ENCODE results near the gene ZNF444. TPM values are rescaled to one million over a fixed set of nuclear protein-coding genes. Genes with fewer than 3 reads are reported as not detected.

ZNF444 gene
- total and polyA plus RNA-seq, 4 donors = 10.3 to 48.3 (median 24.6) TPM

GRCh38 chr19:56110515-56111448 is 30.3 kb upstream of the ZNF444 start:
- Histone ChIP-seq H3K27me3 (ENCODE audit: control insufficient read depth in 1 of 2, insufficient read depth in 2 of 2, low read length in 1 of 2) (no peaks in the 10 kb centered on the region), H3K4me1 (ENCODE audit: control insufficient read depth in 1 of 2, insufficient read depth in 2 of 2, low read length in 2 of 2) (no peaks in the 10 kb centered on the region), H3K27ac (ENCODE audit: low read depth in 1 of 2, low read length in 2 of 2) (no peak overlapping the region), H3K36me3 (ENCODE audit: control insufficient read depth in 1 of 2, insufficient read depth in 2 of 2, low read length in 1 of 2) (no peaks in the 10 kb centered on the region), H3K9me3 (ENCODE audit: control insufficient read depth, low read length) (no peaks in the 10 kb centered on the region), H3K4me3 (ENCODE audit: low read length in 2 of 2) (no peak overlapping the region)
- DNase-seq (no peak), ATAC-seq (ENCODE audit: low FRiP score) (no peak)
- intact Hi-C loops (cut with DNase I) = no loop called here
- WGBS, 2 donors = 69 to 70% methylated on average over 12 of the region's 12 CpGs

DNA sequence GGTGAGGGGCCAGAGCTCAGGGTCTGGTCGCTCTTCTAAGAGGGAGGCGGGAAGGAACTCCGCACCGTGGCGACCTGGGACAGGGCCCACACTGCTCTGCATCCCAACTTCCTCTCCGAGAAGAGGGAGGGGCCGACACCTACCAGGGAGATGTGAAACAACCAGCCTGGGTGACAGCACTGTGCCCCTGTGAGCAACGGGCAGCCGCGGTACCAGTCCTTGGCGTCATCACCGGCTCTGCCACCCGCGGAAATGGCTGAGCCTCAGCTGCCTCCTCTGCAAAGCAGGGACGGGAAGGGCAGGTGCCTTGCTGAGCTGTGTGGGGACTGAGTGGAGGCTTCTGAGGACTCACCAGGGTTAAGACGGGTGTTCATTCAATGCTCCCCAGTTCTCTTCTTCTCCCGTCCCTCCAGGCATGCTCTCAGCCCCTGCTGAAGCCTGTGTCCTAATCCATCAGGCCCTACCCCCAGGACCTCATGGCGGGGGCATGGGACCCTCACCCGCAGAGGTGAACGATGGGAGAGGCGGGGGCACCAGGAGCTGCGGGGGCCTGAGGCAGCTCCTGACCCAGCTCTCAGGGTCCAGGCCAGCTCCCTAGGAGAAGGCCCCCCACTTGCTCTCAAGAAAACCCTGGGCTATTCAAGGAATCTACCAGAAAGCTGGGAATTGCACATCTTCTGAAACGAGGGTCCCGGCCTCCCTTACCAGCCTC is 29.3 kb upstream of the ZNF444 start:
- DNase-seq = peak in 1 of 2 donors; percentile 65
- no peaks in the 10 kb centered on the region for H3K36me3 ChIP-seq (ENCODE audit: control insufficient read depth in 1 of 2, insufficient read depth in 2 of 2, low read length in 1 of 2)
- H3K4me3 ChIP-seq (ENCODE audit: low read length in 2 of 2) = no peak overlapping the region
- no peak overlapping the region for H3K27ac ChIP-seq (ENCODE audit: low read depth in 1 of 2, low read length in 2 of 2)
- no peaks in the 10 kb centered on the region for H3K4me1 ChIP-seq (ENCODE audit: control insufficient read depth in 1 of 2, insufficient read depth in 2 of 2, low read length in 2 of 2)
- H3K9me3 ChIP-seq (ENCODE audit: control insufficient read depth, low read length) = no peaks in the 10 kb centered on the region
- intact Hi-C loops (cut with DNase I) = no loop called here
- 73 to 74% methylated on average over 23 to 24 of the region's 24 CpGs for WGBS, 2 donors
- no peaks in the 10 kb centered on the region for H3K27me3 ChIP-seq (ENCODE audit: control insufficient read depth in 1 of 2, insufficient read depth in 2 of 2, low read length in 1 of 2)
- no peak for ATAC-seq (ENCODE audit: low FRiP score)

- intact Hi-C loops (cut with DNase I) = no loop called here
- Histone ChIP-seq H3K4me3 (ENCODE audit: low read length in 2 of 2) (no peak overlapping the region), H3K36me3 (ENCODE audit: control insufficient read depth in 1 of 2, insufficient read depth in 2 of 2, low read length in 1 of 2) (no peaks in the 10 kb centered on the region), H3K4me1 (ENCODE audit: control insufficient read depth in 1 of 2, insufficient read depth in 2 of 2, low read length in 2 of 2) (no peaks in the 10 kb centered on the region), H3K27ac (ENCODE audit: low read depth in 1 of 2, low read length in 2 of 2) (no peak overlapping the region), H3K27me3 (ENCODE audit: control insufficient read depth in 1 of 2, insufficient read depth in 2 of 2, low read length in 1 of 2) (no peaks in the 10 kb centered on the region), H3K9me3 (ENCODE audit: control insufficient read depth, low read length) (no peaks in the 10 kb centered on the region)
- no peak for ATAC-seq (ENCODE audit: low FRiP score)
- 77 to 78% methylated on average over 10 of the region's 10 CpGs for WGBS, 2 donors
- DNase-seq = no peak
These were observed 28.8 kb upstream of the ZNF444 start for GRCh38 chr19:56112313-56112709.

DNA sequence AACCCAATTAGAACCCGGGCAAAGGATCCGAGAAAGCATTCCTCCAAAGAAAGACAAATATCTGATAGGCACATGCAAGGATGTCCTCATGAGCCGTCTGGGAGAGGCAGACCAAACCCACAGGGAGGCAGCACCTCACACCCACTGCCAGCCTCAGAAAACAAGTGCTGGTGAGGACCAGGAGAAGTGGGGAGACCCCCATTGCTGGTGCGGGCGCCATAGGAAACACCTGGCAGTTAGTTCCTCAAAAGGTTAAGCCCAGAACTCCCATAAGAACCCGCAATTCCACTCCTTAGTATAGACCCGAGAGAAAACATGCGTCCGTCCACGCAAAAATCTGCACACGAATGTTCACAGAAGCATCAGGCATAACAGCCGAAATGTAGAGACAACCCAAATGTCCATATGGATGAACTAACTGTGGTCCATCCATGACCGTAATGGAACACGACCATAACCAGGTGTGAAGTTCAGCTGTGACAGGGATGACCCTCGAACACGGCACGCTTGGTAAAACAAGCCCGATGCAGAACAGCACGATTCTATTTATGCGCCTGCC is 27.9 kb upstream of the ZNF444 start:
- no peaks in the 10 kb centered on the region for H3K36me3 ChIP-seq (ENCODE audit: control insufficient read depth in 1 of 2, insufficient read depth in 2 of 2, low read length in 1 of 2)
- intact Hi-C loops (cut with DNase I) = no loop called here
- no peak overlapping the region for H3K4me3 ChIP-seq (ENCODE audit: low read length in 2 of 2)
- H3K4me1 ChIP-seq (ENCODE audit: control insufficient read depth in 1 of 2, insufficient read depth in 2 of 2, low read length in 2 of 2) = no peaks in the 10 kb centered on the region
- no peaks in the 10 kb centered on the region for H3K9me3 ChIP-seq (ENCODE audit: control insufficient read depth, low read length)
- no peaks in the 10 kb centered on the region for H3K27me3 ChIP-seq (ENCODE audit: control insufficient read depth in 1 of 2, insufficient read depth in 2 of 2, low read length in 1 of 2)
- WGBS, 2 donors = 83 to 84% methylated on average over 20 of the region's 20 CpGs
- DNase-seq (no peak), ATAC-seq (ENCODE audit: low FRiP score) (no peak)
- H3K27ac ChIP-seq (ENCODE audit: low read depth in 1 of 2, low read length in 2 of 2) = no peak overlapping the region

- Histone ChIP-seq H3K27ac (ENCODE audit: low read depth in 1 of 2, low read length in 2 of 2) (no peak overlapping the region), H3K27me3 (ENCODE audit: control insufficient read depth in 1 of 2, insufficient read depth in 2 of 2, low read length in 1 of 2) (no peaks in the 10 kb centered on the region), H3K4me1 (ENCODE audit: control insufficient read depth in 1 of 2, insufficient read depth in 2 of 2, low read length in 2 of 2) (no peaks in the 10 kb centered on the region), H3K9me3 (ENCODE audit: control insufficient read depth, low read length) (no peaks in the 10 kb centered on the region), H3K4me3 (ENCODE audit: low read length in 2 of 2) (no peak overlapping the region), H3K36me3 (ENCODE audit: control insufficient read depth in 1 of 2, insufficient read depth in 2 of 2, low read length in 1 of 2) (no peaks in the 10 kb centered on the region)
- WGBS, 2 donors = 79 to 84% methylated on average over 17 to 19 of the region's 19 CpGs
- DNase-seq = no peak
- intact Hi-C loops (cut with DNase I) = no loop called here
- ATAC-seq (ENCODE audit: low FRiP score) = no peak
These were observed 26.9 kb upstream of the ZNF444 start for GRCh38 chr19:56114051-56114777.

DNA sequence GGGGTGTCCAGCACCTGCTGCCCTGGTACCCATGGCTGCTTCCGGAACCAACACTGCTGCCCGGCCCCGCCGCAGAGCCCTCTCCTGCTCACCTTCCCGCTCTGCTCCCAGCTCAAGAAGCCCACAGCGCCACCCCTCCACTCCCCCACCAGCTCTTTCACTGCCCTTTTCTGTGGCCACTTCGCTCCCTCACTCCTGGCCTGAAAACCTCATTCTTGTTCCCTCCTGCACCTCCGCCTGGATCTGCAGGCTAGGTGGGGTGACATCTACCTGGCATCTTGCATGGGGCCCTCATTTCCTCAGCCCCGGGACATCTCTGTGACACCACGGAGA is 26.3 kb upstream of the ZNF444 start:
- 92 to 94% methylated on average over 10 of the region's 10 CpGs for WGBS, 2 donors
- DNase-seq = no peak
- intact Hi-C loops (cut with DNase I) = no loop called here
- Histone ChIP-seq H3K36me3 (ENCODE audit: control insufficient read depth in 1 of 2, insufficient read depth in 2 of 2, low read length in 1 of 2) (no peaks in the 10 kb centered on the region), H3K27me3 (ENCODE audit: control insufficient read depth in 1 of 2, insufficient read depth in 2 of 2, low read length in 1 of 2) (no peaks in the 10 kb centered on the region), H3K9me3 (ENCODE audit: control insufficient read depth, low read length) (no peaks in the 10 kb centered on the region), H3K4me3 (ENCODE audit: low read length in 2 of 2) (no peak overlapping the region), H3K27ac (ENCODE audit: low read depth in 1 of 2, low read length in 2 of 2) (no peak overlapping the region), H3K4me1 (ENCODE audit: control insufficient read depth in 1 of 2, insufficient read depth in 2 of 2, low read length in 2 of 2) (no peaks in the 10 kb centered on the region)
- ATAC-seq (ENCODE audit: low FRiP score) = no peak

DNA sequence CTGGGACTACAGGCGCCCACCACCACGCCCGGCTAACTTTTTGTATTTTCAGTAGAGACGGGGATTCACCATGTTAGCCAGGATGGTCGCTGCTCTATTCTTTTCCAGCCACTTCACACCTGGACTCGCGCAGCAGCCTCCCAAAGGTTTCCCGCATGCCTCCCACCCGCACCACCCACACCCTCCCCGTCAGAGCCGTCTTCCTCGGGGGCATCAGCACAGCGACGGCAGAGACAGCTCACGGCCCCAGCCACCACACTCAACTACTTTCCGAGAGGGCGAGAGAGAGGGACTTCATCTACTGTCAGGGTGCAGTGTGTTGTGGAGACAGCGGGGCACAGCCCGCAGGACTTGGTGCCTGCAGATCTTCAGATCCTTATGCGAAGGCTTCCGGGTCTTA is 25.6 kb upstream of the ZNF444 start:
- H3K36me3 ChIP-seq (ENCODE audit: control insufficient read depth in 1 of 2, insufficient read depth in 2 of 2, low read length in 1 of 2) = no peaks in the 10 kb centered on the region
- no peak overlapping the region for H3K4me3 ChIP-seq (ENCODE audit: low read length in 2 of 2)
- H3K9me3 ChIP-seq (ENCODE audit: control insufficient read depth, low read length) = no peaks in the 10 kb centered on the region
- no peak overlapping the region for H3K27ac ChIP-seq (ENCODE audit: low read depth in 1 of 2, low read length in 2 of 2)
- intact Hi-C loops (cut with DNase I) = no loop called here
- DNase-seq = no peak
- H3K27me3 ChIP-seq (ENCODE audit: control insufficient read depth in 1 of 2, insufficient read depth in 2 of 2, low read length in 1 of 2) = no peaks in the 10 kb centered on the region
- no peak for ATAC-seq (ENCODE audit: low FRiP score)
- 95 to 96% methylated on average over 21 of the region's 21 CpGs for WGBS, 2 donors
- H3K4me1 ChIP-seq (ENCODE audit: control insufficient read depth in 1 of 2, insufficient read depth in 2 of 2, low read length in 2 of 2) = no peaks in the 10 kb centered on the region

- Histone ChIP-seq H3K4me1 (ENCODE audit: control insufficient read depth in 1 of 2, insufficient read depth in 2 of 2, low read length in 2 of 2) (no peaks in the 10 kb centered on the region), H3K9me3 (ENCODE audit: control insufficient read depth, low read length) (no peaks in the 10 kb centered on the region), H3K4me3 (ENCODE audit: low read length in 2 of 2) (no peak overlapping the region), H3K27me3 (ENCODE audit: control insufficient read depth in 1 of 2, insufficient read depth in 2 of 2, low read length in 1 of 2) (no peaks in the 10 kb centered on the region), H3K36me3 (ENCODE audit: control insufficient read depth in 1 of 2, insufficient read depth in 2 of 2, low read length in 1 of 2) (no peaks in the 10 kb centered on the region), H3K27ac (ENCODE audit: low read depth in 1 of 2, low read length in 2 of 2) (no peak overlapping the region)
- no peak for ATAC-seq (ENCODE audit: low FRiP score)
- intact Hi-C loops (cut with DNase I) = no loop called here
- WGBS, 2 donors = 94 to 96% methylated on average over 6 of the region's 6 CpGs
- DNase-seq = no peak
These were observed 24.5 kb upstream of the ZNF444 start for GRCh38 chr19:56116606-56117005.
